Measurements from ENCODE around the gene FBXW8. TPM values are rescaled to one million over a fixed set of nuclear protein-coding genes. Genes with fewer than 3 reads are reported as not detected.

The FBXW8 gene
- total RNA-seq = 10 to 100 TPM; 10.0 to 10.4 TPM

GRCh38 chr12:116910645-116911451, at the start of gene FBXW8:
Gene FBXW8, plus strand, starts transcription at chr12:116910950. Its CDS starts 88 bp downstream, at chr12:116911038.
- Mint-ChIP-seq H3K27ac (peak within 1 kb of the TSS; percentile 51), H3K4me1 (ENCODE audit: low read depth) (peaks cover 34% of the 10 kb centered on the region), H3K9me3 (no peaks in the 10 kb centered on the region)

GRCh38 chr12:116861320-116861719, 49.4 kb upstream of the FBXW8 start:
- Mint-ChIP-seq H3K9me3 (no peaks in the 10 kb centered on the region), H3K4me1 (ENCODE audit: low read depth) (peaks cover 19% of the 10 kb centered on the region), H3K27ac (no peak overlapping the region), H3K27me3 (ENCODE audit: low read depth) (peaks cover 45% of the 10 kb centered on the region), H3K36me3 (ENCODE audit: insufficient read depth in 2 of 2) (no peaks in the 10 kb centered on the region), H3K4me3 (no peak overlapping the region)
- ATAC-seq (replicated peaks in 1 of 2) = peak; percentile 56 to 66
- DNase-seq = peak; percentile 26 to 32

More at GRCh38 chr12:116910645-116911451, at the start of gene FBXW8:
- H3K27me3 Mint-ChIP-seq (ENCODE audit: low read depth) = peaks cover 20% of the 10 kb centered on the region
- peak; percentile 65 to 80 for DNase-seq
- peaks cover 2 to 3% of the 10 kb centered on the region in 2 donors for H3K36me3 Mint-ChIP-seq (ENCODE audit: insufficient read depth in 2 of 2)
- peak; percentile 91 to 97 for ATAC-seq (replicated peaks in 1 of 2)
- H3K4me3 Mint-ChIP-seq = peak within 1 kb of the TSS; percentile 87 to 97

- no peaks in the 10 kb centered on the region for H3K36me3 Mint-ChIP-seq (ENCODE audit: insufficient read depth in 2 of 2)
- no peaks in the 10 kb centered on the region for H3K9me3 Mint-ChIP-seq
Observed at GRCh38 chr12:116862167-116862566, 48.6 kb upstream of the FBXW8 start.

GRCh38 chr12:116863275-116863767, 47.4 kb upstream of the FBXW8 start:
- H3K4me3 Mint-ChIP-seq = no peak overlapping the region
- peaks cover 13% of the 10 kb centered on the region for H3K4me1 Mint-ChIP-seq (ENCODE audit: low read depth)

More at GRCh38 chr12:116862167-116862566, 48.6 kb upstream of the FBXW8 start:
- Mint-ChIP-seq H3K27me3 (ENCODE audit: low read depth) (peaks cover 37% of the 10 kb centered on the region), H3K27ac (no peak overlapping the region), H3K4me1 (ENCODE audit: low read depth) (peaks cover 19% of the 10 kb centered on the region), H3K4me3 (no peak overlapping the region)
- no peak for DNase-seq
- no peak for ATAC-seq (replicated peaks in 1 of 2)

GRCh38 chr12:116864371-116865160, 46.2 kb upstream of the FBXW8 start:
- H3K9me3 Mint-ChIP-seq = no peaks in the 10 kb centered on the region
- H3K27ac Mint-ChIP-seq = no peak overlapping the region
- H3K36me3 Mint-ChIP-seq (ENCODE audit: insufficient read depth in 2 of 2) = no peaks in the 10 kb centered on the region
- no peak overlapping the region for H3K4me3 Mint-ChIP-seq
- ATAC-seq (replicated peaks in 1 of 2) (no peak), DNase-seq (no peak)
- H3K27me3 Mint-ChIP-seq (ENCODE audit: low read depth) = peaks cover 18% of the 10 kb centered on the region
- H3K4me1 Mint-ChIP-seq (ENCODE audit: low read depth) = peaks cover 13% of the 10 kb centered on the region

More at GRCh38 chr12:116863275-116863767, 47.4 kb upstream of the FBXW8 start:
- ATAC-seq (replicated peaks in 1 of 2) (no peak), DNase-seq (no peak)
- H3K36me3 Mint-ChIP-seq (ENCODE audit: insufficient read depth in 2 of 2) = no peaks in the 10 kb centered on the region
- peaks cover 25% of the 10 kb centered on the region for H3K27me3 Mint-ChIP-seq (ENCODE audit: low read depth)
- H3K9me3 Mint-ChIP-seq = no peaks in the 10 kb centered on the region
- no peak overlapping the region for H3K27ac Mint-ChIP-seq

GRCh38 chr12:116867523-116867922, 43.2 kb upstream of the FBXW8 start:
- Mint-ChIP-seq H3K4me1 (ENCODE audit: low read depth) (no peaks in the 10 kb centered on the region), H3K27me3 (ENCODE audit: low read depth) (peaks cover 3% of the 10 kb centered on the region), H3K27ac (no peak overlapping the region), H3K36me3 (ENCODE audit: insufficient read depth in 2 of 2) (no peaks in the 10 kb centered on the region), H3K4me3 (no peak overlapping the region), H3K9me3 (no peaks in the 10 kb centered on the region)
- DNase-seq (no peak), ATAC-seq (replicated peaks in 1 of 2) (no peak)

- peaks cover 5% of the 10 kb centered on the region for H3K4me1 Mint-ChIP-seq (ENCODE audit: low read depth)
- ATAC-seq (replicated peaks in 1 of 2) (no peak), DNase-seq (no peak)
- H3K9me3 Mint-ChIP-seq = no peaks in the 10 kb centered on the region
- H3K27ac Mint-ChIP-seq = no peak overlapping the region
- peaks cover 7% of the 10 kb centered on the region for H3K27me3 Mint-ChIP-seq (ENCODE audit: low read depth)
- H3K4me3 Mint-ChIP-seq = no peak overlapping the region
- no peaks in the 10 kb centered on the region for H3K36me3 Mint-ChIP-seq (ENCODE audit: insufficient read depth in 2 of 2)
Observed at GRCh38 chr12:116870306-116870705, 40.4 kb upstream of the FBXW8 start.

GRCh38 chr12:116874324-116874995, 36.3 kb upstream of the FBXW8 start:
- Mint-ChIP-seq H3K27ac (no peak overlapping the region), H3K27me3 (ENCODE audit: low read depth) (peaks cover 39% of the 10 kb centered on the region), H3K4me3 (no peak overlapping the region), H3K36me3 (ENCODE audit: insufficient read depth in 2 of 2) (peaks cover 2 to 3% of the 10 kb centered on the region in 2 donors), H3K4me1 (ENCODE audit: low read depth) (peaks cover 18% of the 10 kb centered on the region), H3K9me3 (no peaks in the 10 kb centered on the region)
- no peak for ATAC-seq (replicated peaks in 1 of 2)
- DNase-seq = no peak

- H3K36me3 Mint-ChIP-seq (ENCODE audit: insufficient read depth in 2 of 2) = peaks cover 2 to 5% of the 10 kb centered on the region in 2 donors
- H3K27me3 Mint-ChIP-seq (ENCODE audit: low read depth) = peaks cover 53% of the 10 kb centered on the region
Observed at GRCh38 chr12:116876151-116876869, 34.4 kb upstream of the FBXW8 start.

GRCh38 chr12:116878567-116879508, 31.9 kb upstream of the FBXW8 start:
- DNase-seq = no peak
- Mint-ChIP-seq H3K4me3 (peak overlapping the region; percentile 82 to 87), H3K27ac (no peak overlapping the region), H3K27me3 (ENCODE audit: low read depth) (peaks cover 70% of the 10 kb centered on the region), H3K9me3 (no peaks in the 10 kb centered on the region), H3K36me3 (ENCODE audit: insufficient read depth in 2 of 2) (peaks cover 2 to 5% of the 10 kb centered on the region in 2 donors), H3K4me1 (ENCODE audit: low read depth) (peaks cover 40% of the 10 kb centered on the region)
- ATAC-seq (replicated peaks in 1 of 2) = no peak

More at GRCh38 chr12:116876151-116876869, 34.4 kb upstream of the FBXW8 start:
- Mint-ChIP-seq H3K27ac (no peak overlapping the region), H3K4me3 (no peak overlapping the region), H3K4me1 (ENCODE audit: low read depth) (peaks cover 32% of the 10 kb centered on the region), H3K9me3 (no peaks in the 10 kb centered on the region)
- no peak for ATAC-seq (replicated peaks in 1 of 2)
- no peak for DNase-seq

- peaks cover 39% of the 10 kb centered on the region for H3K4me1 Mint-ChIP-seq (ENCODE audit: low read depth)
- peaks cover 2 to 5% of the 10 kb centered on the region in 2 donors for H3K36me3 Mint-ChIP-seq (ENCODE audit: insufficient read depth in 2 of 2)
- H3K4me3 Mint-ChIP-seq = peak overlapping the region; percentile 82 to 87
- ATAC-seq (replicated peaks in 1 of 2) (peak in 1 of 2 donors; percentile 29), DNase-seq (peak in 1 of 2 donors; percentile 32)
- H3K27me3 Mint-ChIP-seq (ENCODE audit: low read depth) = peaks cover 76% of the 10 kb centered on the region
- H3K27ac Mint-ChIP-seq = no peak overlapping the region
- no peaks in the 10 kb centered on the region for H3K9me3 Mint-ChIP-seq
Observed at GRCh38 chr12:116879509-116880212, 31.1 kb upstream of the FBXW8 start.

Measured in activated T-cell treated with anti-CD3 and anti-CD28 coated beads, Interleukin-2, amount 50 U/mL, for 72 hours (primary cell).